ENCODE measurements around the gene WDR86.

DNA sequence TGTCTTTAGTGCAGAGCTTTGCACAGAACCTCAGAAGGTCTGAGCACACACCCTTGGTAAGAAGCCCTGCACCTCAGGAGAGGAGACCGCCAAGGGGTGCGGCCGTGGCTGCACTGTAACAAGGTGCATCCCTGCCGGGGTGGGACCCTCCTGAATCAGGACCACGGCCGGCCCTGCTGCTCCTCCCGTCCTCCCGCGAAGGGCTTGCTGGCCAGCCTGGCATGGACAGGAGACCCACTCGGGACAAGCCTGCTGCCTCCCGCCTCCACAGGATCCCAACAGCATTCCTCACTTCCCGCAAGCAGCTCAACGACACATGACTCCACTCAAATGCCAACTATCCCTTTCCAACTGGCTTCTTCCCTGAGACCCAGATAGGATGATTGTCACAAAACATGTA is 12.8 kb downstream of the WDR86 start:
- TF ChIP-seq EZH2 (IDR thresholded peaks at IDR 0.05) (no peak), POLR2AphosphoS5 (IDR thresholded peaks at IDR 0.05; ENCODE audit: borderline replicate concordance, low read depth, low read length) (no peak)

Data from SK-N-MC (cell line).